H1 (cell line): ENCODE results near the gene OGFR. TPM values are rescaled to one million over a fixed set of nuclear protein-coding genes. Genes with fewer than 3 reads are reported as not detected.

Experiments
- CTCF ChIA-PET: fragments of 300-600 bp; sonication (Branson Sonifier 250); formaldehyde crosslinking; loops from one replicate; lab custom pipeline; 2021; ENCODE audit not compliant: partially characterized antibody; lab: Charles Lee
- POLR2A ChIA-PET: fragments of 300-600 bp; sonication (Branson Sonifier 250); formaldehyde crosslinking; loops from one replicate; lab custom pipeline; 2021; ENCODE audit warnings: inconsistent platforms; ENCODE audit not compliant: partially characterized antibody; lab: Charles Lee
- DNase-seq, 2 experiments: peaks; one replicate each; pipeline versions ENCODE4 v3.0.0 to v3.0.0-alpha.2; 2010 to 2022; ENCODE audit warnings: low spot score in 2 of 2, low read depth in 1 of 2, mixed read lengths in 1 of 2
- FAIRE-seq: peaks from 2 replicates; lab custom pipeline; 2011; peaks lifted over from hg19 to GRCh38; lab: Jason Lieb, UNC
- H2AFZ ChIP-seq: 2 replicates; pipeline ENCODE4 v1.8.1; 2012; ENCODE audit warnings: low read length, inconsistent platforms
- H2AK5ac ChIP-seq: 2 replicates; pipeline ENCODE4 v1.6.1; 2013; ENCODE audit warnings: low read depth, low read length
- H2BK120ac ChIP-seq: replicated peaks from 2 replicates; pipeline ENCODE3; 2013; ENCODE audit warnings: low read depth, low read length, inconsistent platforms
- H2BK12ac ChIP-seq: 2 replicates; pipeline ENCODE4 v1.6.1; 2013; ENCODE audit warnings: low read depth, low read length
- H2BK15ac ChIP-seq: 2 replicates; pipeline ENCODE4 v1.6.1; 2013; ENCODE audit warnings: low read length
- H2BK20ac ChIP-seq: 2 replicates; pipeline ENCODE4 v1.6.1; 2013; ENCODE audit warnings: low read length
- H2BK5ac ChIP-seq: 2 replicates; pipeline ENCODE4 v1.6.1; 2013; ENCODE audit warnings: low read depth, low read length
- H3K14ac ChIP-seq: 2 replicates; pipeline ENCODE4 v1.6.1; 2013; ENCODE audit warnings: inconsistent platforms; ENCODE audit not compliant: insufficient read length
- H3K18ac ChIP-seq: 2 replicates; pipeline ENCODE4 v1.6.1; 2013; ENCODE audit warnings: low read length; ENCODE audit errors: extremely low read depth
- H3K23ac ChIP-seq: 2 replicates; pipeline ENCODE4 v1.6.1; 2013; ENCODE audit warnings: inconsistent platforms; ENCODE audit not compliant: insufficient read length
- H3K23me2 ChIP-seq: 2 replicates; pipeline ENCODE4 v1.6.1; 2013; ENCODE audit warnings: low read depth, low read length
- H3K27ac ChIP-seq: 2 replicates; pipeline ENCODE4 v1.6.1; 2011; ENCODE audit warnings: low read depth, low read length, inconsistent platforms
- H3K27me3 ChIP-seq, 4 experiments: replicated peaks in 1 of 4; 1 replicate in 1 of 4; 2 replicates in 3 of 4; pipeline versions ENCODE4 v1.6.1 to v1.8.1; 2011 to 2013; ENCODE audit warnings: low read length in 3 of 4, mild to moderate bottlenecking in 3 of 4, inconsistent platforms in 2 of 4, mixed read lengths in 2 of 4, moderate library complexity in 1 of 4; ENCODE audit not compliant: control insufficient read depth in 3 of 4, insufficient read depth in 3 of 4; ENCODE audit errors: extremely low read depth in 1 of 4
- H3K36me3 ChIP-seq, 4 experiments: 2 replicates each; pipeline versions ENCODE4 v1.6.1 to v1.8.1; 2011 to 2013; ENCODE audit warnings: mild to moderate bottlenecking in 4 of 4, low read length in 3 of 4, moderate library complexity in 2 of 4, control low read depth in 1 of 4, inconsistent platforms in 1 of 4; ENCODE audit not compliant: insufficient read depth in 4 of 4, control insufficient read depth in 2 of 4
- H3K4ac ChIP-seq: replicated peaks from 2 replicates; pipeline ENCODE3; 2013; ENCODE audit warnings: low read length, low read depth, mixed read lengths, inconsistent platforms; ENCODE audit not compliant: insufficient read length
- H3K4me1 ChIP-seq, 4 experiments: replicated peaks in 1 of 4; 1 replicate in 1 of 4; 2 replicates in 3 of 4; pipeline versions ENCODE4 v1.6.1 to v1.8.1; 2011 to 2013; ENCODE audit warnings: low read length in 3 of 4, inconsistent platforms in 2 of 4, mixed read lengths in 1 of 4; ENCODE audit not compliant: insufficient read depth in 4 of 4, control insufficient read depth in 3 of 4
- H3K4me2 ChIP-seq, 2 experiments: 2 replicates each; pipeline versions ENCODE4 v1.6.1 to v1.8.1; 2011 to 2013; ENCODE audit warnings: low read depth in 2 of 2, low read length in 2 of 2, control low read depth in 1 of 2, inconsistent platforms in 1 of 2, mild to moderate bottlenecking in 1 of 2; ENCODE audit not compliant: insufficient read depth in 1 of 2
- H3K4me3 ChIP-seq, 4 experiments: fragments of 200-600, 300-600 bp in 1 of 4; sonication (generic), shearing (Covaris generic), sonication (Bioruptor Twin) in 1 of 4; 2 replicates each; pipeline versions ENCODE4 v1.5.1 to v1.8.1; 2011 to 2016; ENCODE audit warnings: low read length in 4 of 4, low read depth in 3 of 4, control low read depth in 2 of 4, inconsistent platforms in 2 of 4, mild to moderate bottlenecking in 2 of 4, mixed read lengths in 1 of 4, moderate library complexity in 1 of 4; ENCODE audit not compliant: insufficient read depth in 2 of 4; ENCODE audit errors: extremely low read depth in 1 of 4
- H3K56ac ChIP-seq: replicated peaks from 2 replicates; pipeline ENCODE3; 2013; ENCODE audit warnings: low read depth, mild to moderate bottlenecking, mixed read lengths, low read length, inconsistent platforms; ENCODE audit not compliant: insufficient read length
- H3K79me1 ChIP-seq: 2 replicates; pipeline ENCODE4 v1.6.1; 2013; ENCODE audit warnings: low read depth, low read length, control low read depth
- H3K79me2 ChIP-seq, 2 experiments: 2 replicates each; pipeline versions ENCODE4 v1.6.1 to v1.8.1; 2012 to 2013; ENCODE audit warnings: low read length in 2 of 2, mild to moderate bottlenecking in 2 of 2, inconsistent platforms in 1 of 2; ENCODE audit not compliant: insufficient read depth in 2 of 2, control insufficient read depth in 1 of 2
- H3K9ac ChIP-seq, 4 experiments: replicated peaks in 1 of 4; 1 replicate in 1 of 4; 2 replicates in 3 of 4; pipeline versions ENCODE4 v1.6.1 to v1.8.1; 2011 to 2013; ENCODE audit warnings: low read depth in 3 of 4, low read length in 3 of 4, control low read depth in 2 of 4, mild to moderate bottlenecking in 2 of 4, moderate library complexity in 2 of 4, inconsistent platforms in 1 of 4; ENCODE audit errors: extremely low read depth in 1 of 4
- H3K9me3 ChIP-seq, 2 experiments: 2 replicates each; pipeline versions ENCODE4 v1.6.1 to v1.8.1; 2012 to 2013; ENCODE audit warnings: mild to moderate bottlenecking in 2 of 2, moderate library complexity in 2 of 2, control low read depth in 1 of 2, inconsistent platforms in 1 of 2, low read depth in 1 of 2, low read length in 1 of 2, mixed read lengths in 1 of 2; ENCODE audit not compliant: insufficient read depth in 2 of 2
- H4K20me1 ChIP-seq, 2 experiments: replicated peaks in 1 of 2; 2 replicates each; pipeline versions ENCODE3 to v1.8.1; 2011 to 2013; ENCODE audit warnings: inconsistent platforms in 2 of 2, low read length in 2 of 2, mild to moderate bottlenecking in 1 of 2; ENCODE audit not compliant: insufficient read depth in 2 of 2, control insufficient read depth in 1 of 2
- H4K5ac ChIP-seq: 2 replicates; pipeline ENCODE4 v1.6.1; 2013; ENCODE audit warnings: low read length, low read depth, mixed read lengths, inconsistent platforms; ENCODE audit not compliant: insufficient read length
- H4K8ac ChIP-seq: 2 replicates; pipeline ENCODE4 v1.8.0; 2013; ENCODE audit warnings: mild to moderate bottlenecking, moderate library complexity, low read length, inconsistent platforms; ENCODE audit not compliant: insufficient read depth; ENCODE audit errors: extremely low read depth
- H4K91ac ChIP-seq: replicated peaks from 2 replicates; pipeline ENCODE3; 2013; ENCODE audit warnings: low read length, mixed read lengths, inconsistent platforms; ENCODE audit not compliant: insufficient read length
- EZH2 ChIP-seq: fragments of 200-600 bp; sonication (generic); IDR thresholded peaks from 2 replicates; pipeline ENCODE4 v1.7.1; 2012; ENCODE audit warnings: low read depth, mild to moderate bottlenecking, moderate library complexity, low read length, inconsistent platforms; ENCODE audit not compliant: severe bottlenecking
- MAX ChIP-seq: IDR thresholded peaks from 2 replicates; pipeline ENCODE4 v1.6.1; 2012; ENCODE audit warnings: inconsistent platforms
- POU5F1 ChIP-seq: IDR thresholded peaks from 2 replicates; pipeline ENCODE4 v1.6.1; 2011; ENCODE audit warnings: low read depth, mild to moderate bottlenecking, low read length, moderate library complexity
- SP1 ChIP-seq: IDR thresholded peaks from 2 replicates; pipeline ENCODE4 v1.6.1; 2011; ENCODE audit warnings: low read depth, low read length
- TAF1 ChIP-seq: IDR thresholded peaks from 2 replicates; pipeline ENCODE4 v1.6.1; 2011; ENCODE audit warnings: mild to moderate bottlenecking, low read depth, low read length
- WGBS, 2 experiments: shearing (Covaris generic) in 1 of 2; methylation state at CpG; one replicate each; pipeline versions ENCODE4 v1.1.6 to v1.1.7; 2013 to 2015; ENCODE audit warnings: low lambda C conversion rate in 2 of 2, mixed read lengths in 2 of 2, inconsistent platforms in 1 of 2, low coverage in 1 of 2, missing lambda C conversion rate in 1 of 2; ENCODE audit not compliant: insufficient replicate concordance in 2 of 2, insufficient coverage in 1 of 2, insufficient read length in 1 of 2; ENCODE audit errors: extremely low coverage in 1 of 2, missing lambda C conversion rate in 1 of 2; 5-methylcytosine and 5-hydroxymethylcytosine counted together
- polyA plus RNA-seq, 7 experiments: library from polyadenylated mRNA; depleted of rRNA in 3 of 7; stranded (reverse) in 5 of 7; unstranded in 2 of 7; fragments of >200 nt in 5 of 7; fragments of 200-250 nt in 2 of 7; gene quantifications; 1 replicate in 5 of 7; 2 replicates in 1 of 7; 4 replicates in 1 of 7; pipeline versions ENCODE4 v1.2.1 to v1.2.3, GENCODE V29; 2011 to 2013; ENCODE audit warnings: missing spikeins in 2 of 7, mixed read lengths in 2 of 7
- total RNA-seq: library from RNA; stranded (reverse); fragmentation: NEBNext Ultra II Directional; extraction: Animal tissue kit (Norgen Biotek cat#: 25700); gene quantifications from 2 replicates; pipeline ENCODE4 v1.2.1, GENCODE V29; 2021

Gene OGFR
- total and polyA plus RNA-seq, 2 of the 8 experiments (the other 6 are each of a cell fraction or from before 2014, with no cell fraction given), result 13.9 to 25.1 TPM

- Histone ChIP-seq H2BK20ac (no peak overlapping the region), H3K14ac (no peak overlapping the region), H3K79me2 (peaks cover 0 to 14% of the 10 kb centered on the region in 2 experiments; a peak in 2 of 4 replicates), H3K27ac (no peak overlapping the region), H3K36me3 (peaks cover 5 to 12% (median 9%) of the 10 kb centered on the region in 4 experiments; a peak in 7 of 8 replicates), H4K5ac (no peak overlapping the region), H3K23ac (no peak overlapping the region), H2BK5ac (no peak overlapping the region), H4K20me1 (peaks cover 0 to 11% of the 10 kb centered on the region in 2 experiments), H3K9me3 (no peaks in the 10 kb centered on the region; a peak in 1 of 4 replicates), H3K4me3 (peak overlapping the region in 2 of 4 experiments; percentile 45 to 60; a peak in 3 of 8 replicates), H2BK120ac (no peak overlapping the region), H3K79me1 (peaks cover 5% of the 10 kb centered on the region; the same call in 1 of the 2 replicates), H3K4me1 (peaks cover 3 to 18% (median 13%) of the 10 kb centered on the region in 4 experiments), H2BK15ac (no peak overlapping the region), H3K4me2 (peak overlapping the region in 1 of 2 experiments; percentile 95; a peak in 2 of 4 replicates), H2BK12ac (no peak overlapping the region), H3K27me3 (peaks cover 0 to 7% (median 4%) of the 10 kb centered on the region in 4 experiments; a peak in 5 of 7 replicates), H3K18ac (no peak overlapping the region)
- CTCF ChIA-PET, result interaction anchor here (0.8 to 1.1 kb wide), 2 partner anchors 12 to 1083 kb away, joined by 3 read pairs; no protein-coding TSS in a partner anchor
- FAIRE-seq, result no peak
- POLR2A ChIA-PET, result interaction anchor here (1.3 kb wide), 1 partner anchor 25 kb away, joined by 3 read pairs; no protein-coding TSS in a partner anchor
- no peak for TF ChIP-seq POU5F1
- no peak for TF ChIP-seq SP1
- TF ChIP-seq EZH2, result no peak
- TF ChIP-seq MAX, result no peak
- TF ChIP-seq TAF1, result no peak
- TF ChIP-seq, all 59 proteins: peak for 0
- H3K56ac ChIP-seq, result no peak overlapping the region
- H4K8ac ChIP-seq, result no peak overlapping the region
- H2AFZ ChIP-seq, result no peak overlapping the region
- WGBS, 2 experiments, result 92% methylated on average over 12 of the region's 12 CpGs; no CpG with 5 or more reads in 1 of the 2 experiments
- no peak overlapping the region for H3K4ac ChIP-seq
- H3K23me2 ChIP-seq, result peaks cover 8% of the 10 kb centered on the region; the same call in 1 of the 2 replicates
- H2AK5ac ChIP-seq, result no peak overlapping the region
- H4K91ac ChIP-seq, result no peak overlapping the region
- no peak overlapping the region for H3K9ac ChIP-seq
- no peak for DNase-seq
These were observed 55.1 kb downstream of the OGFR start for GRCh38 chr20:62859721-62860120.
